GM12865 (cell line): ENCODE results near the gene PRKD1.
"Not testable (repeated sequence)": the region's sequence is repeated elsewhere in the genome, so short reads cannot be mapped to it uniquely, and the experiment has no call there.

ENCODE experiments used
- DNase-seq: peaks from one replicate; pipeline ENCODE4 v3.0.0; 2010; ENCODE audit warnings: low read depth
- H3K4me3 ChIP-seq: 2 replicates; pipeline ENCODE4 v1.5.1; 2011; ENCODE audit warnings: mild to moderate bottlenecking, low read depth, low read length, control low read depth
- TF ChIP-seq, protein P1 (sequence below): IDR thresholded peaks from 2 replicates; pipeline ENCODE4 v1.5.1; 2011; ENCODE audit warnings: low read length, control low read depth, low read depth, inconsistent platforms; ENCODE audit not compliant: insufficient read depth; ENCODE audit errors: missing control alignments

The PRKD1 gene

DNA sequence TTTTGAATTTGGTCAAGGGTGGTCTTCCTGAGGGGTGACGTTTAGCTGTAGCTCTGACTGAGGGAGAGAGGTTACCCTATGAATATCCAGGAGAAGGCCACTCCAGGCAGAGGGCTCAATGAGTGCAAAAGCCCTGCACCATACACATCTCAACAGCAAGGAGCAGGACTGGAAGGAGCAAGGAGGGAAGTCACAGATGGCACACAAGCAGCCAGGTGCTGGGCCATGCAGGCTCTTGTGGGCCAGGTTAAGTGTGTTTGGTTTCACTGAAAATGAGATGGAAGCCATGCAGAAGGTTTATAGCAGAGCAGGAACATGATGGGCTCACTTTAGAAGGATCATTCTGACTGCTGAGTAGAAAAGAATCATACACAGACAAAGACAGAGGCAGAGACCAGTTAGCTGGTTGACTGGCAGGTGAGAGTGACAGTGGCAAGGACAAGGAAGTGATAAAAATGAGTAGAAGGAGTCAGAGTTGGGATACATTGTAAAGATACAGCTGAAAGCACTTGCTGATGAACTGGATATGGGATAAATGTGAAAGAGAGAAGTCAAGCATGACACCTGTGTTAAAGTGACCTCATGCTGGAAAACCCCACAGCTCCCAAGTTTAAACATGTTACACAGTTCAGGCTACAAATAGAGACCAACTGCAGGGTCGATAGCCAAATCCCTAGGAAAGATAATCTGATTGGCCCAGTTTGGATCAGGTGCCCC is 81.2 kb downstream of the PRKD1 start:
- H3K4me3 ChIP-seq, result no peak overlapping the region
- no peak for DNase-seq
- TF ChIP-seq, protein P1, sequence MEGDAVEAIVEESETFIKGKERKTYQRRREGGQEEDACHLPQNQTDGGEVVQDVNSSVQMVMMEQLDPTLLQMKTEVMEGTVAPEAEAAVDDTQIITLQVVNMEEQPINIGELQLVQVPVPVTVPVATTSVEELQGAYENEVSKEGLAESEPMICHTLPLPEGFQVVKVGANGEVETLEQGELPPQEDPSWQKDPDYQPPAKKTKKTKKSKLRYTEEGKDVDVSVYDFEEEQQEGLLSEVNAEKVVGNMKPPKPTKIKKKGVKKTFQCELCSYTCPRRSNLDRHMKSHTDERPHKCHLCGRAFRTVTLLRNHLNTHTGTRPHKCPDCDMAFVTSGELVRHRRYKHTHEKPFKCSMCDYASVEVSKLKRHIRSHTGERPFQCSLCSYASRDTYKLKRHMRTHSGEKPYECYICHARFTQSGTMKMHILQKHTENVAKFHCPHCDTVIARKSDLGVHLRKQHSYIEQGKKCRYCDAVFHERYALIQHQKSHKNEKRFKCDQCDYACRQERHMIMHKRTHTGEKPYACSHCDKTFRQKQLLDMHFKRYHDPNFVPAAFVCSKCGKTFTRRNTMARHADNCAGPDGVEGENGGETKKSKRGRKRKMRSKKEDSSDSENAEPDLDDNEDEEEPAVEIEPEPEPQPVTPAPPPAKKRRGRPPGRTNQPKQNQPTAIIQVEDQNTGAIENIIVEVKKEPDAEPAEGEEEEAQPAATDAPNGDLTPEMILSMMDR, result no peak

DNA sequence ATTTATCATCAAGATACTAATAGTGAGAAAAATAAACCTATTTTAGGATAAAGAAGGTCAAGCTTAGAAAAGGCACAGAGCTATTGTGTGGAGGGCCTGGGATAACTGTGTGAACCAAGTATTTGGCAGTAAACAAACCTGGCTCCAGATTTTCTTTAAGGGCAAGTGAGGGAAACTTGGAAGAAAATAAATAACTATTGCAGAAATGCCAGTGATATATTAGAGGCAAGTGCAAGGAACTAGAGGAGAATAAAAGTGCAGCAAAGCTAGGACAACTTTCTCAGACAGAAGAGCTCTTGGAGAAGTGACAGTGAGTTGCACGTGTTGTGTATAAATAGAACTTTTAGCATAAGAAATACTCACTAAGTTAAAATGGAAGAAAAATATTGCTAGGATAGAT is 83.7 kb downstream of the PRKD1 start:
- TF ChIP-seq, protein P1, result no peak
- H3K4me3 ChIP-seq, result no peak overlapping the region
- DNase-seq, result no peak

DNA sequence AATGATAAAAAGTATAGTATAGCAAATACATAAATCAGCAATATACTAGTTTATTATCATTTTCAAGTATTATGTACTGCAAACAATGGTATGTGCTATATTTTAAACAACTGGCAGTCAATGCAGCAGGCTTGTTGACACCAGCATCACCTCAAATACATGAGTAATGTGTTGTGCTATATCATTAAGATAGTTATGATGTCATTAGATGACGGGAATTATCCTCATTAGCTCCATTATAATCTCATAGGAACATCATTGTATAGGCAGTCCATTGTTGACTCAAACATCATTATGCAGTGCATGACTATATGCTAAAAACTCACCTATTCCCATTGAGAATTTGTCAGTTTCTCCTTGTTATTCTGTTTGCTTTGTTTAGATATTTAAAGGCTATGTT is 85.4 kb downstream of the PRKD1 start:
- no peak overlapping the region for H3K4me3 ChIP-seq
- TF ChIP-seq, protein P1, result no peak
- DNase-seq, result no peak

DNA sequence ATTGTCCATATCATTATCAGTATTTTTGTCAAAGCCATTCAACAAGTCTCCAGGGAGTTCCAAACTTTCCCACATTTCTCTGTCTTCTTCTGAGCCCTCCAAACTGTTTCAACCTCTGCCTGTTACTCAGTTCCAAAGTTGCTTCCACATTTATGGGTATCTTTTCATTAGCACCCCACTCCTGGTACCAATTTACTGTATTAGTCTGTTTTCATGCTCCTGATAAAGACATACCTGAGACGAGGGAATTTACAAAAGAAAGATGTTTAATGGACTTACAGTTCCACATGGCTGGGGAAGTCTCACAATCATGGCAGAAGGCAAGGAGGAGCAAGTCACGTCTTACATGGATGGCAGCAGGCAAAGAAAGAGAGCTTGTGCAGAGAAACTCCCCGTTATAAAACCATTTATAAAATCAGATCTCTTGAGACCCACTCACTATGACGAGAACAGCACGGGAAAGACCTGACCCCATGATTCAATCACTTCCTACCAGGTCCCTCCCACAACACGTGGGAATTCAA is 87.2 kb downstream of the PRKD1 start:
- not testable (repeated sequence) for H3K4me3 ChIP-seq, DNase-seq

DNA sequence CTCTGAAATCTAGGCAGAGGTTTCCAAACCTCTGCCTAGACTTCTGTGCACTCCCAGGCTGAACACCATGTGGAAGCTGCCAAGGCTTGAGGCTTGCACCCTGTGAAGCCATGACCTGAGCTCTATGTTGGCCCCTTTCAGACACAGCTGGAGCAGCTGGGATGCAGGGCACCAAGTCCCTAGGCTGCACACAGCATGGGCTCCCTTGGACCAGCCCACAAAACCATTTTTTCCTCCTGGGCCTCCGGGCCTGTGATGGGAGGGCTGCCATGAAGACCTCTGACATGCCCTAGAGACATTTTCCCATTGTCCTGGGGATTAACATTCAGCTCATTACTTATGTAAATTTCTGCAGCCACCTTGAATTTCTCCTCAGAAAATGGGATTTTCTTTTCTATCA is 88.0 kb downstream of the PRKD1 start:
- H3K4me3 ChIP-seq, DNase-seq: not testable (repeated sequence)

DNA sequence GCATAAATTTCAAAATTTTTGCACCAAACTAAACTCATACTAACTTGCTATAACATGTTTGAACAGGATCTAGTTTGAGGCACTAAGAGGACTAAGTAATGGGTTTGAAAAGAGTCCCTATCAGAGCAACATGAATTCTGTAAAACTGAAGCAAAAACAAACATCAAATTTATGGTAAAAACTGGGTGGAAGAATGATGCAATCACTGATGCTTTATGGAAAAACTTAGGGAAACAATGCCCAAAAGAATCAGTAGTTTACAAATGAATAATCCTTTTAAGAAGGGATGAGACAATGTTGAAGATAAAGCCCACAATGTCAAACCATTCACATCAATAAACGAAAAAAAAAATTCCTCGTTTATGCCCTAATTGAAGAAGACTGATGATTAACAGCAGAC is 88.9 kb downstream of the PRKD1 start:
- DNase-seq, result no peak
- TF ChIP-seq, protein P1, result no peak
- H3K4me3 ChIP-seq, result no peak overlapping the region

DNA sequence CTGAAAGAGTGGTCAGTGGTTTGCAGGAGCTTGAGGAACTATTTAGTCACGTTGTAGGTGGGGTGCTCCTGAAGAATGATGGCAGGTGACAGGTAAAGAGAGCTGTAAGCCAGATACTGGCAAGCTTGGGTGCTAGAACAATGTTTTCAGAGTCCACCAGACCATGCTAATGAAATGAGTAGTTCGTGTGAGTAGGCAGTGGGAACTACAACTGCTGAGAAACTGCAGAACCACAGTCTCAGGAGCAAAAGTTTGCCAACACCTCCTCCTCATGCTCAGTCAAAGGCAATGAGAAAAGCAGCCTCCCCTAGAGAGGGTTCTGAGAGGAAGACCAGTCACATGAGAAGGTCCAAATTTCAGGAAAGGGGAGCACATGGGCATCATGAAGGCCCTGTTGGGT is 91.3 kb downstream of the PRKD1 start:
- no peak overlapping the region for H3K4me3 ChIP-seq
- TF ChIP-seq, protein P1, result no peak
- no peak for DNase-seq

DNA sequence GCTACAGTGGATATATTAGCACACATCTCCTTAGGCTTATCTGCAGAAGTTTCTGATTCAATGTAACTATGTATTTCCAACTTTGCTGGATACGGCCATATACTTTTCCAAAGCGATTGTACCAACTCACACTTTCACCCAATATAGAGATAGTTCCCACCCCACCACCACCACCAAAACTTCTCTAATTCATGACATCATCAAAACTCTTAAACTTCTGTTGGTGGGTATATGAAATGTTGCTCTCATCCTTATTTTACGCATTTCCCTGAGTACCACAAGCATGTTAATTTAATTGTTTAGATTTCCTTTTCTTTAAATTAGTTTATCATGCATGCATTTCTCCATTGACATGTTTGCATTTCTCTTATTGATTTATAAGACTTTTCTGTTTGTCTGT is 95.6 kb downstream of the PRKD1 start:
- TF ChIP-seq, protein P1, result no peak
- H3K4me3 ChIP-seq, result no peak overlapping the region
- DNase-seq, result no peak
